Measurements from ENCODE around the gene DCAF5.

GRCh38 chr14:69064596-69064995 is 88.3 kb downstream of the DCAF5 start:
- TF ChIP-seq CTCF (IDR thresholded peaks at IDR 0.05) (no peak), POLR2AphosphoS5 (IDR thresholded peaks at IDR 0.05; ENCODE audit: insufficient read depth in 1 of 2, low read depth in 1 of 2) (no peak)

All from vagina (tissue), 2 donors.